Measurements from ENCODE around the gene PLA2G6.

Gene PLA2G6

GRCh38 chr22:38181453-38182200, at the start of gene PLA2G6:
Gene PLA2G6, minus strand, starts transcription at chr22:38181830. Its CDS starts 12,404 bp downstream, at chr22:38169426.
- peak; percentile 84 to 91 for ATAC-seq

DNA sequence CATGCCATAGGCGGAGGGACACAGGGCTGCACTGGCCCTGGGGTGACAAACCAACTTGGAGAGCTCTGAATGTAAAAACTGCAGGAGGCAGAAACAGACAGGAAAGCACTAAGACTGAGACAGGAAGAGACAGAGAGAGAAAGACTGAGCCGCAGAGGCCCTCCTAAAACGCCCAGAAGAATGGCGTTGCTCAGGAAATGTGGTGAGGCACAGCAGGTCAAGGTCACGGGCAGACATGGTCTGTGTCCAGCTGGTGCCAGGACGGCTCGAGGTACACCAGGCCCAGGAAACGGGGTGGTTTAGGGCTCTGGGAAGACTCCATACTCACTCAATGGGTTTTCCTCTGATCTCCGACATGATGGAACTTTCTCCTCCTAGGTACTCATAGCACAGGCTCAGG, 49.3 kb upstream of the PLA2G6 start:
- no peak for ATAC-seq

GRCh38 chr22:38230108-38230825, 48.6 kb upstream of the PLA2G6 start:
- no peak for ATAC-seq

DNA sequence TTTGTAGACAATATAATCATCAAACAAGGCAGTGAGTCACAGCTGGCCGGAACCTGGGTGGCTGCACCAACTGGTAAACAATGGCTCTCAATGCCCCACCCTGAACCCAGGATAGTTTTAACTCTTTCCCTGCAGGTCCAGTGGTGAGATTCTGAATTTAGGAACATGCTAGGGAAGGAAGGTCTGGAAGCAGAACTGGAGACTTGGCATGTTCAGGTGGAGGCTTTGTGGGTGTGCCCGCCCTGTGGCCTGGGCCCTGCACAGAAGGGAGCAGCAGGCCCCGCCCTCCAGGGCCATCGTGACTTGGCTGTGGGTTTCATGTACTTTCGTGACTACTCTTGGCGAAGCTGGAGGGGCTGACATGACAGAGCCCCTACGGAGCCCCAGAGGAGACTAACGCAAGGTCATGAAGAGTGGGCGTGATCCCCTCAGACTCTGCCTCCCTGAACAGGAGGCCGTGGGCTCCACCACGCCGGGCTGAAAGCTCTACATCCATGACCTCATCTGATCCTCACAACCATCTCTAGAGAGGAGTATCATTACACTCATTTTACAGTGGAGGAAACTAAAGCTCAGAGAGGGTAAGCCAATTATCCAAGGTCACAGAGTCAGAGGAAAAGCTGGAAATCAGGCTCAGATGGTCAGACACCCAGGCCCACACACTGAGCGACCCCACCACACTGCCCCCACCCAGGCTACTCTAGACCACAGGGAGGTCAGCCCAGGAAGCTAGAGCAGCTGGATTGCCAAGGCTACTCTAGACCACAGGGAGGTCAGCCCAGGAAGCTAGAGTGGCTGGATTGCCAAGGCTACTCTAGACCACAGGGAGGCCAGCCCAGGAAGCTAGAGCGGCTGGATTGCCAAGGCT, 47.5 kb upstream of the PLA2G6 start:
- no peak for ATAC-seq

DNA sequence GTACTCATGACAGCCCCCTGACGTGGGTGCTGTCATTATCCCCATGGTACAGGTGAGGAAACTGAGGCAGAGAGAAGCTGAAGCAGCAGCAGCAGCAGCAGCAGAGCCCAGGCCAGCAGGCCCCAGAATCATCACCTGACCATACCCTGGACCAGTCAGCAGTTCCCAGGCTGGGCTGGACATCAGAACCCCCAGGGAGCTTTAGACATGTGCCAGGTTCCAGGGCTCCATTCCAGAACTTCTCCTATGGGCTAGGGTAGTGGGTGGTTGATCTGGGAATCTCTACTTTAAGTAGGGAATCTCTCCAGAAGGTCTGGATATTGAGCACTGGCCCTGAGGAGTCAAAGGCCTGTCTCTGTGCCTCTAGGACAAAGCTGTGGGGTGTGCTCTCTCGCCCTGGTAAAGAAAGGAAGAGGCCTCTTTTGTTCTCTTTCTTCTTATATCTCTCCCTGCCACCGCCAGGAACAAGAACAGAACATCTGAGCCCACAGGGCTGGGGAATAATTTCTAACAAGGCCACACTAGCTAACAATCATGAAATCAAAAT, 46.8 kb upstream of the PLA2G6 start:
- no peak for ATAC-seq

DNA sequence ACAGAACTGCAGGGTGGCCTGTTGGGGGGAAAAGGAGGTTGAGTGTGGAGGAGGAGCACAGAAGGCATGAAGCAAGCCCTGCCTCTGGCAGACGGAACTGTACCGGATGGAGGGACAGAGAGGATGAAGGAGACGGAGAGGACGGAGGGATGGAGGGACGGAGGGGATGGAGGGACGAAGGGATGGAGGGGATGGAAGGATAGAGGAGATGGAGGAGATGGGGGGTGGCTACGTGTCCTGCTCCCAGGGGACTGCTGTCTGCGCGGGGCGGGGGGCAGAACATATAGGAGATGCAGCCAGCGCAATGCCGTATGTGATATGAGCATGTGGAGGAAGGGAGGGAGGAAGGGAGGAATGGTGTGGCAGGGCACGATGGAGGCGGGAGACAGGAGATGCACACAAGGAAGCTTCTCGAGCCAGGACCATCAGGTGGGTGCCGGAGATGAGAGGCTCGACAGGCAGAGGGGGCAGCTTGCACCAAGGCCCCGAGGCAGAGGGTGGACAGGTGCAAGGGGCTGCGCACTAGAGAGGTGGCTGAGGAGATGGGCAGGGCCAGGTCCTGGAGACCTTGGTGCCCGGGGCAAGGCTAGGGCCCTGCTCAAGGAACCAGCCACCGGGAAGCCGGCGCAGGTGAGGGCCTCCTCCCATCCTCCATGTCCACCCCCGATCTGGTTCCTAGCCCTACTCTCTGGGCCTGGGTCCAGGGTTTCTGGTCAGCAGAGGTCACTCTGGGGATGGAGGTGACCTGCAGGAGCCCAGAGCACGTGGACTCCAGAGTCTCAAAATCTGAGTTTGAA, 45.4 kb upstream of the PLA2G6 start:
- no peak for ATAC-seq

DNA sequence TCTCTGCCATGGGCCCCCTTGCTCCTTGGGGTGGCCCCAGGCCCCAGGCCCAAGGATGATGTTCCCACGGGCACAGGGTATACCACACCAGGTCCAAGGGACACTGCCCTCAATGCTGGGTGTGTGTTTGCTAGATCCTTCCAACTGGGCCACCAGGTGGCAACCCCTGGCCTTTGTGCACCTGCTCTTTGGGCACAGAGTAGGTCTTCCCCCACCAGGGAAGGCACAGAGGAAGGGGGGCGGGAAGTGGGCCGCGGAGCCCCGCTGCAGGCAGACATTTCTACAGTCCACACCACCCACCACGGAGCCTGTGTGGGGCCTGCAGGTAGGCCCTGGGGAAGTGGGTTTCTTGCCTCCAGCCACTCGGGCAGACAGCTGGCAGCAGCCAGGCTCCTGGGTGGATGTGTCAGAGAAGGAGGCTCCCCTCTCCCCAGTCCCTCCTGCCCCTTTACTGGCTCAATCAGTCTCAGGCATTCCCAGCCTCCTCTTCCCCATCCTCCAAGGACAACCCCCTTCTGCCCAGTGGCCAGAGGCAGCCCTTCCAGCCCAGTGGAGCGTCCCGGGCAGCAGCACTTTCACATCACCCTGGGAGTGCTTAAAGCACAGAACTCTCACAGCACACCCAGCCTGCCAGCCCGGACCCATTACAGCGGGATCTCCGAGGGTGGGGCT, 41.8 kb upstream of the PLA2G6 start:
- ATAC-seq = no peak

DNA sequence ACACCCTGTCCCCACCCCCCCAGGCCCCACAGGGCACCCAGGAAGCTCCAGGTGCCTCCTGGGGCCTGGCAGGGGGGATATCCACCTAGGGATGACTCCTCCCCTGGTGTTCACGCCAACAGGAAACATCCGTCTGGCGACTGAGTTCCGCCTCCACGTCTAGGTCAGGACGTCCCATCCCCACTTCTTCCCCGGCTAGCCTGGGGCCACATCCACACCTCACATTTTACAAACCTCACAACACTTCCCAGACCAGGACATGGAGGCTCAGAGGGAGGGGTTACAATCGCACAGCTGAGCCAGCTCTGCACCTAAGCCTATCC, 41.1 kb upstream of the PLA2G6 start:
- ATAC-seq = no peak

GRCh38 chr22:38221908-38222796, 40.5 kb upstream of the PLA2G6 start:
- no peak for ATAC-seq

DNA sequence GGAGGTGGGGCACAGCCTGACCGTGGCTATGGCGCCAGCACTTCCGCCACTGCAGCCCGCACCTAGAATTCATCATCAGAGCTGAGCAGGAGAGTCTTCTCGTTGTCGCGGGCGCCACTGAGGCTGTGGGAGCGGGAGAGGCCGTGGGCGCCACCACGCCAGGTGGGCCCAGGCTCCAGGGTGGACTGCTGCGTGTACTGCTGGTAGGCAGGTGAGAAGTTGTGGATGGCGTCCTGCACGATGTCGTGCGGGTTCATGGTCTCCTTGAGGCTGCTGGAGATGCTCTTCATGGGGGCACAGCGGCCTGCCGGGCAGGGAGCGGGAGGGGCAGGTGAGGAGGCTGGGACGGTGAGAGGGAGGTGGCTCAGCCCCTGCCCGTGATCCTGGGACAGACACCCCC, 39.8 kb upstream of the PLA2G6 start:
- no peak for ATAC-seq

DNA sequence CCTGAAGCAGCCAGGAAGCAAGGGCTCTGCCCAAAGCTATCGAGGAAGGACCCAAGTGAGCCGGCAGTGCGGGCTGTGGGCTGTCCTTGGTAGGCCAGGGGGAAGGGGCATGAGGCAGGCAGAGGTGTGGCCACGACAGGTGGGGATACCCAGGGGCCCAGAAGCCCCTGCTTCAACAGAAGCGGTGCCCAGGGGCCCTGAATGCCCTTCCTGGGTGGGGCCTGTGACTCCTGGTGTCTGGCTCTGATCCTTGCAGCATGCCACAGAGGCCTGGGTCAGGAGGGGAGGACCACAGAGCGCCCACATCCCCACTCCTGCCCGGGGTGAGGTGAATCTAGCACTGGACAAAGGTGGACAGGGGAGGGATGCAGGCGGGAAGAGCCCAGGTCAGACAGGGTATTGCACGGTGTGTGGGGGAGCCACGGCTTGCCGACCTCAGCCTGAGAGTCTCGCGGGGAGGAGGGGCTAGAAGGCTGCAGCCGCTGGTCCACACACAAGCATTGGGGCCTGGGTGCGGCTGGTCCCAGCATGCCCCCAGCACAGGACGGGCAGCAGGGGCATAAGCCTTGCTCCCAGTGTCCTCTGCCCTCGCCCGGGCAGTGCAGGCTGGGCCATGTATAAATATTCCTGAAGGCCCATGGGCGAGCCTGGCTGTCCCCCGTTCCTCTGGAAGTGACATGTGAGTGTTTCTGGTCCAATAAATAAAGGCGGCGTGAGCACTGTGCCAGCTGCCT, 39.2 kb upstream of the PLA2G6 start:
- no peak for ATAC-seq

- ATAC-seq = no peak
Observed at GRCh38 chr22:38220163-38220562, 38.5 kb upstream of the PLA2G6 start.

- no peak for ATAC-seq
Observed at GRCh38 chr22:38219632-38220031, 38.0 kb upstream of the PLA2G6 start.

DNA sequence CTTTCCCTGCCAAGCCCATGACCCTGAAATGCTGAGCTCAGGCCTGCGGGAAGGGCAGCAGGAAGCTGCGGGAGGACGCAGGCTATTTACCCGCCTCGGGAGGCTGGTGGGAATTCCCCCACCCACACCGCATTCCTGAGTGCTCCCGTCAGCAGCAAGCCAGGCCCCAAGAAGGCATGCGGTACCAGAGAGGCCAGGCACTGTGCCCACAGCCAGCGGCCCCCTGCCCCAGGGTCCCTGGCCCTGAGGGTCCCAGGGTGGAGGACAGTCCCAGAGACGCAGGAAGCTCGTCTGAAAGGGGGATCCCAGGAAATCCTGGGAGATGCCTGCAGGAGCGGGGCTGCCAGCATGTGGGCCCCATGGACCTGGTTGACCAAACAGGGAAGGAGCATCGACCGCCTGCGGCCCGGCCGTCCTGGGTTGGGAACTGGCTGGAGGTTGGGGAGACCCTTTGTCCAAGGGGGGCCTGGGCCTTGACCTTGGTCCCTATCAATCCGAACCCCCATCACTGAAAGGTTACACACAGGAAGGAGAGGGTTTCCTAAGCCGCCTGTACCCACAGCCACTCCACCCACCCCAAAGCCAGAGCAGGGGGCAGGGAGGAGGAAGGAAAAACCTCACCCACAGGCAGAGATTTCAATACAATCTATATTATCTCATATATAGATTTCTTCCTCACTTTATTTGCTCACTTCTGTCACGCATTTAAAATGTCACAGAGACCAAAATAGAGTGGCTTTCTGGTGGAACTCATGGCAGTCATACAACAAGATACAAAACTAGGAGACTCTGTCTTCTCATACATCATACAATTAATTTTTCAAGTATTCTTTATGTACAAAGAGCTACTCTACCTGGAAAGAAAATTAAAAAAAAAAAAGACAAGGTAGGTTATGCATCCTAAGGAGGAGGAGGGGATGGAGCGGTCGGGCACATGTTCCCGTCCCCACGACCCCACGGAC, 37.3 kb upstream of the PLA2G6 start:
- ATAC-seq = no peak

- no peak for ATAC-seq
Observed at GRCh38 chr22:38215156-38216038, 33.8 kb upstream of the PLA2G6 start.

GRCh38 chr22:38214302-38215056, 32.8 kb upstream of the PLA2G6 start:
- peak; percentile 48 to 55 for ATAC-seq

DNA sequence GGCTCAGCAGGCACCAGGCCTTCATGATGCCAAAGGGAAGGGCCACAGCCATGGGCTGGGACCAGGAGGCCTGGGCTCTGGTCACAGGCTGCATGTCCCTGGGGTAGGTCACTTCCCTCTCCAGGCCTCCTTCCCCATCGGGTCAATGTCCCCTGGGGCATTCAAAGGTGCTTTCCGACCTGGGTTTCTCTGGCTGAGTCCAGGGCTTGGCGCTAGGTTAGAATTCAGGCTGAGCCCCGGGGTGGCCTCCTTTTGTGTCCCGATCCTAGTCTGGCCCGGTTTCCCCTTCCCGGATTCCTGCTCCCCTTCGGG, 32.3 kb upstream of the PLA2G6 start:
- no peak for ATAC-seq
